EL (cell line): ENCODE measurements around the gene PTH1R.

Experiments
- DNase-seq: peaks from one replicate; pipeline ENCODE4 v3.0.0-alpha.2; 2016

PTH1R gene

DNA sequence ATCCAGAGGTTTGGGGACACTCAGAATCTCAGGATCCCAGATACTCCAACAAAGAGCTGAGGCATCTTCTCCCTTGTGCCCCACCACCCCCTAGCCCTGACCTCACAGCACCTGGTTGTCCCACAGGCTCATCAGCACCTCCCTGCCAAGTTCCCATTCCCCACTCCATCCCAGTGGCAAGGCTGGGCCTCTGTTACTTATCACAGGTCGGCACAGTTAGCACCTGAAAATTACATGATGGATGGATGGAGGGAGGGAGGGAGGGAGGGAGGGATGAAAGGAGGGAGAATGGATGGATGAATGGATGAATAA lies 27.1 kb upstream of the PTH1R start:
- DNase-seq, result no peak

DNA sequence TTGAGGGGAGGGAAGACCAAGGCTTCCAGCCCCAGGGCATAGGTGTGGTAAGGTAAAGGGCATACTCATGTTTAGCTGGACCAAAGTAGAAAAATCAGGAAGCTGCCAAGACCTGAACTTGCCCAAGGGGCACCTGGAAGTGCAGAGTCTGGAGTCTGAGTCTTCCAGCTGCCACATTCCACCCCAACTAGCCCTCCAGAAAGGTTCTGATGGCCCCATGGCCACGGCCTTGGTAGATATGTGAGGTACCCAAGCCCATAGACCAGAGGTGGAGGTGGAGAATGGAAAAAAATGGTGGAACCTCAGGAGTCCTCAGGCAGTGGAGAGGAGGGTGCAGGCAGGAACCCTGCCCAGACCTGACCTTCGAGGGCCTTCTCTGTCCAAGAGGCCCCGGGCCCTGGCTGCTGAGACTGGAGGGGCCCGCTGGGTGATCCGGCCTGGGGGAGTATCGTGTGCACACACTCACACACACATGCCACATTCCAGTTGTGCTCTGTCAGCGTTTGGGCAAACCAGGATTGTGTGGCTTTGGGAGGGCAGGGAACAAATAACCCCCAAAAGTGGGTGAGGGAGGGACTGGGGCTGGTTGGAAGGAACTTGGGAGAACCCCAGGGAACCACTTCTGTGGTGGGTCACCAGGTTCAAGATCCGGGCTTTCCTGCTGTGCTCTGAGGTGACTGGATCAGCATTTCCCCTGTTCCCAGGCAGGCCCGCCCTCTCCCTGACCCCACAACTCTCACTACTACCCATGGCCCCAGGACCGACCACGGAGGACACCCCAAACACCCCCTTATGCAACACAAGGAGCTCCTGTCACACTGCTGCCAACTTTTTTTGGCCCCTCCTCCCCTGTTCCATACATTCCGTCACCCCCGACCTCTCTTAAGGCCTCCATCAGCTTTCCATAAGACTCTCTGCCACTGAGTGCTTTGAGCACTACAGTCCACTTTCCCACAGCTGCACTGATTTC lies 25.9 kb upstream of the PTH1R start:
- DNase-seq, result peak; percentile 27

DNA sequence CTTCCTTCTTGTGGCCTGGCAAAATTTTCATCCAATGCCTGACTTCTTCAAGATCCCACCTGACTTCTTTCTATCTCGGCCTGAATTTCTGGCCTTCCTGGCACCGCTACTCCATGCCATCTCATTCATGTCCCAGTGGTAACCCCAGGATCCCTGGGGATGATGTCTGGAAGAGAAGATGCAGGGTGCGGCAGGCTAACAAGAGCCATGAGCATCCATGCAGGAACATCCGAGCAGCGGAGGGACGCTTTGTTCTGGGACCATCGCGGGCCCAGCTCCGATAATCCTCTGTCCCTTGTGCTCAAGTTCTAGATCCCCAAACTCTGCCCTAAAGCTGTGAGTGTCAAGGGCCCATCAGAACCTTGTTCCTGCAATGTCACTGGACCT lies 25.2 kb upstream of the PTH1R start:
- no peak for DNase-seq

DNA sequence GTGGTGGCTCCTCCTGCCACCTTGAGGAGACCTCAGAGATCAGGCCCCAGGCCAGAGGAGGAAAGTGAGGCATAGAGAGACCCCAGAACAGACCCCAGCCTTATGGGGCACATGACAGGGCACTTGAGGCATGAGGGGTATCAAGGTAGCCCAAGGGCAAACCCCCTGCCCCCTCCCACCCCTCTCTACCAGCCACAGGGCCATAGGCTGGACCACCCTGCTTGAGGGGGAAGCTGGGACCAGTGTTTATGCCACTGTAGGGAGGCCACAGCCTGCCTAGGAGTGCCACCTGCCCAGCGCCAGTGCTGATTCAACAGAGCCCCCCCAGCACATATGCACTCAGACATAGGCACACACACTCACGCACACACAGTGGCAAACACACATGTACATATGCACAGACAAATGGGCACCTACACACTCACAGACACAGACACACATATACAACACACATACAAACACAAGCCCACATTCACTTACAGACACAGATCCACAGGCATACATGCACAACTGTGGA lies 24.6 kb upstream of the PTH1R start:
- no peak for DNase-seq

DNA sequence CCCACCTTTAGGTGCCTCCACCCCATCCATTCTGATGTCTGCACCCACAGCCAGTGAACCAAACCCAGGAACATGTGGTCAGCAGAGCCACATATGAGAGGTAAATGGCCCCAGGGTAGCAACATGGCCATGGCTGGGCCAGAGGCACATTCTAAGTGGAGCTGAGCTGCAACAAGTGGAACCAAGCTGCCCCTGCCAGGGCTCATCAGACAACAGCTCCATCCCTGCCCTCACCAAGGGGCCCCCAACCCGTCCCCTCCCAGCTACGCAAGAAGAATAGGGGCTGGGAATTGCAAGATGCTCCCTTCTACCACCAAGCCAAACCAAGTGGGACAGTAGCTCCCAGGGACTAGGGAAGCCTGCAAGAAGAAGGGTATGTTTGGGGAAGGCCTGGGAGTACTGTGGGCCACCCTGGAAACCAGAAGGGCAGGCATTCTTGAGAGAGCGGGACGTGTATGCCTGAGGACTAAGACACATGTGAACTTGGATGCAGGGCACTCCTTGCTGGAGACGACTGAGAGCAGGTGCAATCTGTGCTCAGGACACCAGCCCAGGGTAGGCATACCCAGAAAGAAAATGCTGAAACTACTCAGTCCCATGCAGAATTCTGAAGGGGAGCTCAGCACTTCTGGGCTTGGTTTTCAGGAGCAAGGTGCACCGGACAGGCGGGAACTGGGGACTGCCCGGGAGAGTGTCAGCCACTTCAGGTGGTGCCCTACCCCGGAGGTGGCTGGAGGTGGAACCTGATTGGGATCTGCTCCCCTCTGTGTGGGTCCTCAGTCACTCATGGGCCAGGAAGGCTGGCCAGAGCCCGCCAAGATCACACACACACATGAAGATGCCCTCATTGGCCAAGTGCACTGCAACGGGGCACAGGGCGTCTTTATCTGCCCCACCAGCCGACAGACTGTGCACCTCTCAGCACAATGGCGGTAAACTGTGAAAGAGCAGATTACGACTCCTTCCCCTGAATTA lies 23.8 kb upstream of the PTH1R start:
- no peak for DNase-seq

DNA sequence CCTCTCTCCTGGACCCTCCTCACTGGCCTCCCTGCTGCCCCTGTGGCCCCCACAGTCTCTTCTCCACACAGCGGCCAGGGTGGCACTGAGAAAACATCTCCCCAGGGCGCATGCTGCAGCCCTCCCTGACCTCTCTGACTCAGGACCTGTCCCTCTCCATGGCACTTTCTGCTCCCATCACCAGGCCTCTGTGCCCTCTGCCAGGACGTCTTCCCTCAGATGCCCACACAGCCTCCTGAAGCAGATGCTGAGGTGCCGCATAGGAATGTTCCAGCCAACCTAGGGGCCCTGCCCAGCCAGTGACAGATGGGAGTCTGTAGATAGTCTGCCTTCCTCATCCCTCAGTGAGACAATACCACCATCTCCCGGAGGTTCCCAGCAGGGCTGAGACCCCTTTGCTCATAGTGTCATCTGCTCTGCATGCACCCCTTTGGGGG lies 22.9 kb upstream of the PTH1R start:
- DNase-seq, result no peak

DNA sequence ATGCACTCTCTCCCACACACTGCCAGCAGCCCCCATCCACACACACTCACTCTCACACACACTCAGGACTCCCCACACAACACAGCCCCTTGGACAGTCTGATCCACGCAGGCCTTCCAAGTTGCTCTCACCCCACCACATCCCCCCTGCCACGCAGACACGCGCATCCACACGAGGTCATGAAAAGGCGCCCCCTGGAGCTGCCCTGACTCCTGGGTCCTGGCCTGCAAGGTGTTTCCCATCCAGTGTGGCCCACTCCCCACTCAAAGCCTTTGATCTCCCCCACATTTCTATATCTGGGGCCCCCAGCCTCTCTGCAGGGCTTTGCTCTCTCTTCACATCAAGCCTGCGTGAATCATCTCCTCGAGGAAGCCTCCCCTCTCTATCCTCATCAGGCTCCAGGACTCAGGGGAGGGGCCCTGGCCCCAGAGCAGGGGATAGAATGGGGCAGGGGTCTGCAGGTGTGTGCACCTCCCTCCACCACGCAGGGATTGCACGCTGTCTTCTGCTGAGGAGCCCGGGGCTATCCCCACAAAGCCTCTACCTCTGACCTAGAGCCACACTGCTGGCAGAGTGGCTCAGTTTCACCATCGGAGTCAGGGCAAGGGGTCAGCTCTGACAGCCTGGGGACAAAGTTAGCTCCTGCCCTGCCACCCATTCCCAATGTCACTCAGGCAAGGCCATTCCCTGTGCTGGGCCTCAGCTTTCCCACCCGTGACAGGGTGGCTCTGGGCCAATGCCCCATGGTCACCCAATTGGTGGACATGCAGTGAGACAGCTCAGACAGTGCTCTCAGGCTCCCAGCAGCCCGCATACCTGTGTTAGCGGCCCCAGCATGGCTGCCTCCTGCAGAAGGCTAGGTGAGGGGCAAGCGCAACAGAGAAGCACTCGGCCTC lies 20.7 kb upstream of the PTH1R start:
- no peak for DNase-seq

DNA sequence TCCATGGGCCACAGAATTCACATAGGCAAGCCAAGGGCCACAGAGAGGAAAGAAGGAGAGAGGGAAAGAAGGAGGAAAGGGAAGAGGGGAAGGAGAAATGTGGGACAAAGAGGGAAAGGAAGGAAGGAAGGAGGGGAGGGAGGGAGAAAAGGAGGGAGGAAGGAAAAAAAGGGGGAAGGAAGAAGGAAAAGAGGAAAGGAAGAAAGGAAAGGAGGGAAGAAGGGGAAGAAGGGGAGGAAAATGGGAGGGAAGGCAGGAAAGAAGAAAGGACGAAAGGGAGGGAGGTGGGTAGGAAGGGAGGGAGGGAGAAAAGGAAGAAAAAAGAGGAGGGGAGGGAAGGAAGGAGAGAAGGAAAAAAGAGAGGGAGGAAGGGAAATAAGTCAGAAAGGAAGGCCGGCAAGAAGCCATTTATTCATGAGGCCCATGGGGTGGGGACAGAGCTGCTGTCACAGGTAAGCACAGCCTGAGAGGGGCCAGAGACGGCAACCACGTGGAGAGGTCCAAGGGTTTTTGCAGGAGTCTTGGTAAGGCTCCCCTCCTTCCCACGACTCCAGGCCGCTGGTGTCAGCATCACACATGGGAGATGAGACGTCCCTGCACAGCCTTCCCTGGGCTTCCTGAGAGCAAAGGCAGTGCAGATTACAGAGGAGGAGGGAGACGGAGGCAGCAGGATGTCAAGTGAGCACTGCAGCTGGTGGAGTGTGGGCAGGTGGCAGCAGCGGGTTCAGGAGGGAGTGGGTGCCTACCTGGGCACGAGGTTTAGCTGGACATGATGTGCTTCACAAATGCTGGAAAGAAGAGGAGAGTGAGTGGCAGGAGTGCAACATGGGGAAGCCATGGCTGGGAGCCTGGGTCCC lies 19.8 kb upstream of the PTH1R start:
- no peak for DNase-seq

DNA sequence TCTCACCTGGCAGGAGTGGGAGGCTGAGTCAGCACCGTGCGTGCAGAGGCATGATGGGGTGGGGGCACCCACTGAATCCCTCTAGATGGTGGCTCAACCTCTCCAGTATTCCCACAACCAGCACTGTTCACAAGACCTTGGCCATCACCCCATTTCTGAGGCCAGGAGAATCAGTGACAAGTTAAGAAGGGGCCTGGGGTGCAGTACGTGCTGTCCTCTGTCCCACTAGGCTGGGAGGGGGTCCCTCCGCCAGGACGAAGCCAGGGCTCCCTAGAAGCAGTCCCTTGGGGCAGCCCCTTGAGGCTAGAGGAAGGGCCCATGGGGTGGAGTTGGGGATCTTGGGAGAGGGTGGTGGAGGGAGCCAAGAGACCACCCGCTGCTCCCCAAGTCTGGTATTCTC lies 19.1 kb upstream of the PTH1R start:
- DNase-seq, result no peak

DNA sequence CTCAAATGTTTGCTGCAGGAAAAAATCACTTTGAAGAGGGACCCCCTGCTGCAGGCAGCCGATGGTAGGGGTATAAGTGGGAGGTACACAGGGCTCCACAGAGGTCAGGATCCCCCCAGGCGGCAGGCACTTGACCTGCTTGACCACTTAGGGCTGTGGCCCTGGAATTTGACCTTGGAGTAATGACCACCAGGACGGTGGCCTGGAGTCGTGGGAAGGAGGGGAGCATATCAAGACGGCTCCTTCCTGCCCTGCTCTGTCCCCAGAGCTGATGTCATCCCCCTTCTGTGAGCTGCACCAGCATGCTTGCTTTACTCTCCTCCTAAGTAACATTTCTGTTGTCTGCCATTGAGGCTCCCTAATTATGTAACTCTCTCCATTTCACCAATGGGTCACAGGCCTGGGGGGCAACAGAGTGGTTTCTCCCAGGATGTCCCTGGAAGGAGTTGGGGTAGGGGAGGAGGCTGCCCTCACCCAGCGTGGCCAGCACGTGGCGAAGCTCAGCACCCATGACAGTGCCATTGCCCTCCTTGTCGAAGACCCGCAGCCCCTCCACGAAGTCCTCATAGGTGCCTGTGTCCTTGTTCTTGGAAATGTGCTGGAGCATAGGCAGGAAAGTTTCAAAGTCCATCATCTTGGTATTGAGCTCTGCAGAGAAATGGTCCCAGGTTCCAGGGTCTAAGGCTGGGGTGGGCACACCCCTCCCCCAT lies 18.4 kb upstream of the PTH1R start:
- no peak for DNase-seq

DNA sequence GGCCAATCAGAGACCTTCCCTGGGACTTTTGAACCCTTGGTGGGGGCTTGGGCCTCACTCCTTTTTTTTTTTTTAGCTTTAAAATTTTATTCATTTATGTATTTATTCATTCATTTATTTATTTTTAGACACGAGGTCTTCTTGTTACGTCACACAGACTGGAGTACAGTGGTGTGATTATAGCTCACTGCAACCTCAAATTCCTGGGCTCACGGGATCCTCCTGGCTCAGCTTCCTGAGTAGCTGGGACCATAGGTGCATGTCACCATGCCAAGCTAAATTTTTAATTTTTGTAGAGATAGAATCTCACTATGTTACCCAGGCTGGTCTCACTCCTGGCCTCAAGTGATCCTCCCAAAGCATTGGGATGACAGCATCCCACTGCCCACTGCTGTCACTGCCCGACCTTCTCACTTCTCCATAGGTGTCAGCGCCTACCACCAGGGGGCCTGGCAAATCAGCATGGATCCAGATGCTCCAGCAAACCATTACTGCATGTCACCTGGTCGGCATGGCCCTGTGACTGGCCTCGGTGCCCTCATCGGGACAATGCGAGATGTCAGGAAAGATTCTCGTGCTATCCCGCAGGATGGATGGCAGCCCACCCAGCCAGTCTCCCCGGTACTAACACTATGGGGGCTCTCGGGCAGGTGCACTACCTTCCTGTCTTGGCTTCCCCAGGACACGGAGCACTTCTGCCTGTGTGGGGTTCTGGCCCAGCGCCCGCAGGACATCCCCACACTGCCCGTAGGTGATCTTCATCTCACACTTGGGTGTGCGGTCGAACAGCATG lies 17.3 kb upstream of the PTH1R start:
- DNase-seq, result peak; percentile 19

DNA sequence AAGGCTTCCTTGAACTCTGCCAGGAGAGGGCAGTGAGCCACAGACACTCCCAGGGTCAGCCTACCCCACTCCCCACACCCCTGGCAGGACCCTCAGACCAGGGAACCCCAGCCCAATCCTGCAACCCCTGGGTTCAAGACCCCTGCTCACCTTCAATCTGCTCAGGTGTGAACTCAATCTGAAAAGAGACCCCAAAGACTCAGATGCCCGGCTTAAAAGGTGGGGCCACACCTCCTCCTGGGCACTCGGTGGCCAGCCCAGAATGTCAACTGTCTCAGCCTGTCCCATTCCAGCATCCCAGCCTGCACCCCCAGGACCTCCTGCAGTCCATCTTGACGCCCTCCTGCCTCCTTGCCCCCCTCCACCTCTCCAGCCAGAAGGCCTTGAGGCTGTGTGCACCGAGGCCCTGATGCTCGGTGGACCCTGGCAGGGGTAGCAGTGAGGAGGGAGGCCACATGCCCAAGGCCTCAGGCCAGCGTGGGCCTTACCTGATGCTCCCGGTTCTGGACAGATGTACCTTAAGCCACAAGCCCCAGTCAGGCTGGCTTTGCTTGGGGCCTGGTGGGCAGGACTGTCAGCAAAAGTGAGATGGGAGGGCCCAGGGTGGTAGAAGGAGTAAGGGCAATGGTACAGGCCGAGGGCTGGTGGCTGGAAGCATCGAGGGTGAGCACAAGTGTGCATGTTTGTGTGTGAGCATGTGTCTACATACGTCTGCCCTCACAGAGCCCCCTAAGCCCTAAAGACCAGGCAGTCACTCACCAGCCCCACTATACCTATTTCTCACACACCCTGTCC lies 16.5 kb upstream of the PTH1R start:
- no peak for DNase-seq

DNA sequence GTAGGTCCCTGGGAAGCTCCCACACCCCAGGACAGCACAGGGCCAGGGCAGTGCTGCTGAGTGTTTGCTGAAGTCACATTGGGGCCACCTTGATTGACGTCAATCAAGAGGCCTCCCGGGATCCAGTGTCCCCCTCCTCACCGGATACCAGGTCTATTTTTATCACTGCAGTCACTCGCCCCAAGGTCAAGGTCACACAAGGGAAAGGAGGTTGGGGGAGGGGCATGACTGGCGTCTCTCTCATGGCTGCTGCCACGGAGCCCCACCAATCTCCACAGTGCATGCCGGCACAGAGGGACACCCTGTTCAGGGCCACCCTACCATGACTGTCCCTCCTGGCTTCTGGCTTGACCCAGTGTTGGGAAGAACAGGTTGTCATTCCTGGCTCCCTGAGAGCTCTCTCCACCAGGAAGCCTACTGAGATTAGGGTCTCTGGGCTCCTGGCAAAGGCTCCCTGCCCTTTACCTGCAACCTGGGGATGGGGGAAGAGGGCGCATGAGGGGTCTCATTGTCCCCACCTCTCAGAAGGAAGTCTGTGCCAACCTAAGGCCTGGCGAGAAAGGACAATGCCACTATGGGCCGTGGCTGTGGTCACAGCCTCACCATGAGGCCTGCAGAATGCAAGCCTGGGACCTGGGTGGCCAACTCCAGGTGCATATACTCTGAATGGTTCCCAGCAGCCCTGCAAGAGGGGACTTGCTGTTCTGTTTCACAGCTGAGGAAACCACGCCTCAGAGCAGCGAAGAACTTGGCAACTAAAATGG lies 15.7 kb upstream of the PTH1R start:
- DNase-seq, result no peak

DNA sequence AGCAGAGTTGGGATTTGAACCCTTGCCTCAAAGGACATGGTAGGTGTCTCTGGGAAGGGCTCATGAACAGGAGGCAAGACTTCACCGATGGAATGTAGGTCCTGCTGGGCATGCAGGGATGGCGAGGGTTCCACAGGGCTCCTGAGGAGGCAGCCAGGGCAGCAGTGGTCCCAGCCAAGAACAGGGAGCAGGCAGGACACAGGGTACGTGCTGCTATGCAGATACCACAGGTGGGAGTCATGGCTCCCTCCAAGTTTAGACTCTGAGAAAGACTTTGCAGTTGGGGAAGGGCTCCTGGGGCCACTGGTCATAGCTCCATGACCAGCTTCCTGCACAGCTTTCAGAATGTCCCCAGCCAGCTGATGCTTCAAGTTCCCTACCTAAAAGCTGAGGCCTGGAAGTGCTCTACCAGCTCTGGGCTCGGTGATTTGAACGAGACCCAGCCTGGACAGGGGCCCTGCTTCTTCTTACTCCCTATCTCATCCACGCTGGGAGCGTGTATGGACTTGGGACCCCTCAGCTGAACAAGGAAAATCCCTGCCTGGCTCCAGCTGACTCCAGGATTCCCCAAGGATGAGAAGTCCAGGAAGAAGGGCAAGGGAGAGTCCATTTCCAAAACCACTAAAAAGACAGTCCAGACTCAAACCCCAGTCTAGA lies 15.0 kb upstream of the PTH1R start:
- DNase-seq, result no peak

DNA sequence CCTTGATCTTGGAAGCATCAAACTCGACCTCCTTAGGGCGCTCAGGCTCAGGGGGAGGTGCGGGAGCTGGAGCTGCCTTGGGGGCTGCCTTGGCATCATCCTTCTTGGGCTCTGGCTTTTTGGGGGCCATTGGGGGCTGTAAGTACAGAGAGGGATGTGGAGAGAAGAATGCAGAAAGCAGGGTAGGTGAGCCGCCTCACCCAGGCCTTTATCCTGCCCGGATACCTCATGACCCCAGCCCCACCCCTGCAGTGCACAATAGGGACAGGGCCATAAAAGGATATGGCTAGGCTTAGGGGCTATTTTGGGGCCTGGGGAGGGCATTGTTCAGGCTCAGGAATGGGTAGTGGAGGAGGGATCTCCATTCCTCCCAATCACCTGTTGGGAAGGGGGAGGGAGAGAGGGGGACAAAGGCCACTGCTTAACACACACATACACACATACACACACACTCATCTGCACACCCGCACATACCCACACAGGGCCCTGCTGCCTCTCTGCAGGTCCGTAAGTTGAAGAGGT lies 14.2 kb upstream of the PTH1R start, which contains the start of gene MYL3:
Gene MYL3, minus strand, starts transcription at position 184 of the 522 bp plus-strand sequence. Its CDS starts 54 bp downstream, at position 130.
- DNase-seq, result no peak

DNA sequence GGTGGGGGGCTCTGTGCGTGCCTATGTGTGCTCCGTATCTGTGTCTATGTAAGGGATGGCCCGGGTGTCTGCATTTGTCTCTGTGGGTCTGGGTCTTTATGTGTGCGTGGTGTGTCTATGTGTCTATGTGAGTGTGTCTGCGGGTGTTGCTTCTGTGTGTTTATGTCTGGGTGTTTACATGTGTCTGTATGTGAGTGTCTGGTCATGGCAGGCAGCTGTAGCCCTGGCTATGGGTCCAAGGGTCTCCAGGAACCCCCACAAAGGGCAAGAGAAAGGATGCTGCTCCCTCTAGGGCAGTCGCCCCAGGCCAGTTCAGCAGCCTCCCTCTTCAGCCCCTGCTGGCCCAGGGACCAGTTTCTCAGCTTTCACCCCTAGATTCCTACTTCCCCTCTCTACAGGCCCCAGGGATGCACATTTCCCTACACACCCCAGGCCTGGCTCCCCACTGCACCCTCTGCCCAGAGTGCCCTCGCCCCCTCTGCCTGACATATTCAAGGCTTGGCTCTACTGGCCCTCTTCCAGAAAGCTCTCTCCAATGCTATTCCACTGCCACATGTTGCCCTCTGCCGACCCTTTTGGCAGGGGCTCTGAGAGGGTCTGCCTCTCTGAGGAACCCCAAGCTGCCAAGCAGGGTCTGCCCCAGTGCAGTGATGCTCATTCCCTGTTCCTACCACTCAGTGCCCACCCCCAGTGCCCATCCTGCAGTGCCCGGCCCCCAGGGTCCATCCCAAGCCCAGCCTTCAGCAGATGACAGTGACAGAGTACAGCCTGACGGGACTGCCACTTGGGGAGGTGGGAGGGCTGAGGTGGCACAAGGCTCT lies 13.2 kb upstream of the PTH1R start:
- no peak for DNase-seq
